Stomach smooth muscle (tissue), 2 donors: ENCODE data around the gene PCSK7.

Experiments
- H3K27ac ChIP-seq: one replicate; pipeline ENCODE4 v1.7.0; 2013; ENCODE audit warnings: mild to moderate bottlenecking, low read length, inconsistent platforms
- H3K27me3 ChIP-seq, 2 donors: one replicate each; pipeline ENCODE4 v1.7.0; 2013; ENCODE audit warnings: low read length in 2 of 2; ENCODE audit not compliant: insufficient read depth in 2 of 2, control insufficient read depth in 1 of 2
- H3K36me3 ChIP-seq, 2 donors: one replicate each; pipeline ENCODE4 v1.7.0; 2013; ENCODE audit warnings: low read length in 2 of 2; ENCODE audit not compliant: control insufficient read depth in 2 of 2, insufficient read depth in 2 of 2
- H3K4me1 ChIP-seq: one replicate; pipeline ENCODE4 v1.7.0; 2013; ENCODE audit warnings: low read length; ENCODE audit not compliant: control insufficient read depth, insufficient read depth
- H3K4me3 ChIP-seq, 2 donors: one replicate each; pipeline ENCODE4 v1.7.0; 2013; ENCODE audit warnings: low read length in 2 of 2
- H3K9ac ChIP-seq, 2 donors: one replicate each; pipeline ENCODE4 v1.7.0; 2013; ENCODE audit warnings: low read length in 2 of 2, mild to moderate bottlenecking in 1 of 2
- H3K9me3 ChIP-seq, 2 donors: one replicate each; pipeline ENCODE4 v1.7.0; 2013; ENCODE audit warnings: low read length in 2 of 2; ENCODE audit not compliant: control insufficient read depth in 2 of 2
- donor health status: healthy.
- donor health status: Pancreatic carcinoma.

The PCSK7 gene

GRCh38 chr11:117259417-117259816 is 27.5 kb upstream of the PCSK7 start:
- Histone ChIP-seq H3K36me3 (peaks cover 0 to 8% of the 10 kb centered on the region in 2 donors), H3K9me3 (no peaks in the 10 kb centered on the region), H3K9ac (no peak overlapping the region), H3K27me3 (no peaks in the 10 kb centered on the region), H3K4me3 (no peak overlapping the region), H3K27ac (no peak overlapping the region), H3K4me1 (no peaks in the 10 kb centered on the region)

GRCh38 chr11:117258576-117258975 is 26.7 kb upstream of the PCSK7 start:
- H3K27me3 ChIP-seq = no peaks in the 10 kb centered on the region
- H3K4me3 ChIP-seq = no peak overlapping the region
- H3K9ac ChIP-seq = no peak overlapping the region
- no peak overlapping the region for H3K27ac ChIP-seq
- H3K9me3 ChIP-seq = no peaks in the 10 kb centered on the region
- no peaks in the 10 kb centered on the region for H3K4me1 ChIP-seq
- peaks cover 7 to 8% of the 10 kb centered on the region in 2 donors for H3K36me3 ChIP-seq

- Histone ChIP-seq H3K4me1 (no peaks in the 10 kb centered on the region), H3K36me3 (peaks cover 7 to 10% of the 10 kb centered on the region in 2 donors), H3K4me3 (no peak overlapping the region), H3K9me3 (no peaks in the 10 kb centered on the region), H3K27ac (no peak overlapping the region), H3K27me3 (no peaks in the 10 kb centered on the region), H3K9ac (no peak overlapping the region)
Measured at GRCh38 chr11:117256573-117256972, 24.7 kb upstream of the PCSK7 start.

- H3K36me3 ChIP-seq = peaks cover 7 to 10% of the 10 kb centered on the region in 2 donors
Measured at GRCh38 chr11:117255966-117256365, 24.1 kb upstream of the PCSK7 start.

GRCh38 chr11:117251506-117251905 is 19.6 kb upstream of the PCSK7 start:
- Histone ChIP-seq H3K9me3 (no peaks in the 10 kb centered on the region), H3K9ac (no peak overlapping the region), H3K4me1 (no peaks in the 10 kb centered on the region), H3K27me3 (no peaks in the 10 kb centered on the region), H3K36me3 (peaks cover 23 to 27% of the 10 kb centered on the region in 2 donors), H3K4me3 (no peak overlapping the region), H3K27ac (no peak overlapping the region)

More at GRCh38 chr11:117255966-117256365, 24.1 kb upstream of the PCSK7 start:
- Histone ChIP-seq H3K4me3 (no peak overlapping the region), H3K27ac (no peak overlapping the region), H3K9me3 (no peaks in the 10 kb centered on the region), H3K27me3 (no peaks in the 10 kb centered on the region), H3K9ac (no peak overlapping the region), H3K4me1 (no peaks in the 10 kb centered on the region)

GRCh38 chr11:117249571-117249970 is 17.7 kb upstream of the PCSK7 start:
- Histone ChIP-seq H3K27ac (no peak overlapping the region), H3K4me1 (no peaks in the 10 kb centered on the region), H3K36me3 (peaks cover 27 to 37% of the 10 kb centered on the region in 2 donors), H3K9ac (no peak overlapping the region), H3K27me3 (no peaks in the 10 kb centered on the region), H3K9me3 (no peaks in the 10 kb centered on the region), H3K4me3 (no peak overlapping the region)

- Histone ChIP-seq H3K27ac (no peak overlapping the region), H3K4me1 (no peaks in the 10 kb centered on the region), H3K9ac (no peak overlapping the region), H3K36me3 (peaks cover 34 to 35% of the 10 kb centered on the region in 2 donors), H3K9me3 (no peaks in the 10 kb centered on the region), H3K27me3 (no peaks in the 10 kb centered on the region), H3K4me3 (no peak overlapping the region)
Measured at GRCh38 chr11:117248341-117248740, 16.5 kb upstream of the PCSK7 start.

GRCh38 chr11:117239295-117239694 is 7.4 kb upstream of the PCSK7 start:
- no peak overlapping the region for H3K27ac ChIP-seq
- H3K9ac ChIP-seq = no peak overlapping the region

GRCh38 chr11:117238221-117238620 is 6.3 kb upstream of the PCSK7 start:
- no peak overlapping the region for H3K9ac ChIP-seq
- no peaks in the 10 kb centered on the region for H3K9me3 ChIP-seq
- H3K4me1 ChIP-seq = peaks cover 7% of the 10 kb centered on the region
- no peaks in the 10 kb centered on the region for H3K27me3 ChIP-seq
- H3K27ac ChIP-seq = no peak overlapping the region
- H3K36me3 ChIP-seq = peaks cover 12 to 24% of the 10 kb centered on the region in 2 donors
- H3K4me3 ChIP-seq = no peak overlapping the region

More at GRCh38 chr11:117239295-117239694, 7.4 kb upstream of the PCSK7 start:
- no peaks in the 10 kb centered on the region for H3K9me3 ChIP-seq
- H3K4me3 ChIP-seq = no peak overlapping the region
- no peaks in the 10 kb centered on the region for H3K4me1 ChIP-seq
- H3K36me3 ChIP-seq = peaks cover 19 to 28% of the 10 kb centered on the region in 2 donors
- H3K27me3 ChIP-seq = no peaks in the 10 kb centered on the region

GRCh38 chr11:117232911-117233409 is 1.1 kb upstream of the PCSK7 start:
- peaks cover 28% of the 10 kb centered on the region for H3K4me1 ChIP-seq
- H3K9me3 ChIP-seq = no peaks in the 10 kb centered on the region
- peak overlapping the region; percentile 86 to 89 for H3K4me3 ChIP-seq
- H3K9ac ChIP-seq = peak overlapping the region; percentile 63 to 74
- H3K36me3 ChIP-seq = peaks cover 21 to 22% of the 10 kb centered on the region in 2 donors
- no peaks in the 10 kb centered on the region for H3K27me3 ChIP-seq
- H3K27ac ChIP-seq = peak overlapping the region; percentile 60

GRCh38 chr11:117232092-117232878 is 412 bp upstream of the PCSK7 start, which contains the start of gene RNF214:
TSS of gene RNF214 (plus strand) at chr11:117232671. CDS start at chr11:117234273, 1,602 bp downstream.
- Histone ChIP-seq H3K27ac (peak within 1 kb of the TSS; percentile 95), H3K9me3 (no peaks in the 10 kb centered on the region), H3K27me3 (no peaks in the 10 kb centered on the region), H3K4me1 (peaks cover 28% of the 10 kb centered on the region), H3K4me3 (peak within 1 kb of the TSS; percentile 94 to 95), H3K36me3 (peaks cover 24 to 27% of the 10 kb centered on the region in 2 donors), H3K9ac (peak within 1 kb of the TSS; percentile 97 to 100)
